B cell (primary cell): Measurements from ENCODE around the gene GAR1.

ENCODE experiments used
- EZH2 ChIP-seq: IDR thresholded peaks from 2 replicates; pipeline ENCODE4 v1.6.1; 2012; ENCODE audit warnings: borderline replicate concordance, low read depth, mild to moderate bottlenecking, moderate library complexity, low read length; ENCODE audit not compliant: insufficient read depth, poor library complexity, severe bottlenecking
- TF ChIP-seq, protein P1 (sequence below): fragments of 200-600 bp; IDR thresholded peaks from one replicate; pipeline ENCODE4 v1.8.0; 2022; ENCODE audit warnings: antibody characterized with exemption, mild to moderate bottlenecking

DNA sequence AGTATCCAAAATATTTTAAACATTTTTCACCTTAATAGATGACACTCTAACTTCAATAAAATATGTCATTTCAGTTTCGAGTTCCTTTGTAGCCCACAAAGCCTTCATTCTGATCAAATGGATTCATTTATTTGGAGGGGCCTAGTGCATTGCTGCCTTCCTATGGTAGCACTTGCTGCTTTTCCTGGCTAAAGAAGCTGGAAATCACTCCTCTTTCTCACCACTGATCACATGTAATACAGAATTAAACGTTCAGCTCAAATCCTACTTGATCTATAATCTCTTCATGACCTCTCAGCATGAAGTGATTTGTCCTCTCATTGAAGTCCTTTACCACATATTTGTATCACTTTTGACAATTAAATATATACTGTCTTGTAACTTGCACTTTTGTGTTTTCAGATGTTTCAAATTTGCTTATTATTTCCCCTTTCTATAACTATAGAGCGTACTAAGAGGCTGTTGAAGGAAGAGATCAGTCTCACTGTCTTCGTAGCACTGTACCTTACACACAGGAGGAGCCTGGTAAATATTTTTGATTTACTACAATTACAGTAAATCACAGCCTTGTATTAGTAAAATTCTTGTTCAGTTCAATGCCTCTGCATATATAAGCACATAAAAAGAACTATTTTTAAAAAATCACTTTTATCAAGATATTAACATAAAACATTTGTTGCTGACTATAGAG is 14.3 kb upstream of the GAR1 start:
- TF ChIP-seq, protein P1, sequence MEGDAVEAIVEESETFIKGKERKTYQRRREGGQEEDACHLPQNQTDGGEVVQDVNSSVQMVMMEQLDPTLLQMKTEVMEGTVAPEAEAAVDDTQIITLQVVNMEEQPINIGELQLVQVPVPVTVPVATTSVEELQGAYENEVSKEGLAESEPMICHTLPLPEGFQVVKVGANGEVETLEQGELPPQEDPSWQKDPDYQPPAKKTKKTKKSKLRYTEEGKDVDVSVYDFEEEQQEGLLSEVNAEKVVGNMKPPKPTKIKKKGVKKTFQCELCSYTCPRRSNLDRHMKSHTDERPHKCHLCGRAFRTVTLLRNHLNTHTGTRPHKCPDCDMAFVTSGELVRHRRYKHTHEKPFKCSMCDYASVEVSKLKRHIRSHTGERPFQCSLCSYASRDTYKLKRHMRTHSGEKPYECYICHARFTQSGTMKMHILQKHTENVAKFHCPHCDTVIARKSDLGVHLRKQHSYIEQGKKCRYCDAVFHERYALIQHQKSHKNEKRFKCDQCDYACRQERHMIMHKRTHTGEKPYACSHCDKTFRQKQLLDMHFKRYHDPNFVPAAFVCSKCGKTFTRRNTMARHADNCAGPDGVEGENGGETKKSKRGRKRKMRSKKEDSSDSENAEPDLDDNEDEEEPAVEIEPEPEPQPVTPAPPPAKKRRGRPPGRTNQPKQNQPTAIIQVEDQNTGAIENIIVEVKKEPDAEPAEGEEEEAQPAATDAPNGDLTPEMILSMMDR = no peak
- TF ChIP-seq EZH2 = no peak
